CD14-positive monocyte (primary cell): ENCODE data around the gene SLC27A4. TPM values are rescaled to one million over a fixed set of nuclear protein-coding genes. Genes with fewer than 3 reads are reported as not detected.

Source experiments
- DNase-seq, 3 donors: peaks; one replicate each; pipeline ENCODE4 v3.0.0-alpha.2; 2011 to 2022
- H2AFZ ChIP-seq: 2 replicates; pipeline ENCODE4 v1.6.0; 2012; ENCODE audit warnings: mild to moderate bottlenecking, low read depth, low read length, inconsistent platforms; ENCODE audit not compliant: insufficient read depth, poor library complexity, severe bottlenecking
- H3K27ac ChIP-seq, 2 donors: 1 replicate in 1 of 2; 2 replicates in 1 of 2; pipeline ENCODE4 v1.5.1; 2012 to 2013; ENCODE audit warnings: low read length in 2 of 2, control low read depth in 1 of 2, inconsistent platforms in 1 of 2, low read depth in 1 of 2, mild to moderate bottlenecking in 1 of 2
- H3K27me3 ChIP-seq, 2 donors: one replicate each; pipeline versions ENCODE4 v1.6.0 to v1.6.1; 2011 to 2013; ENCODE audit warnings: low read length in 2 of 2; ENCODE audit not compliant: control insufficient read depth in 2 of 2, insufficient read depth in 2 of 2
- H3K36me3 ChIP-seq, 2 donors: replicated peaks in 1 of 2; 1 replicate in 1 of 2; 2 replicates in 1 of 2; pipeline versions ENCODE4 v1.5.1 to v1.6.1; 2012 to 2013; ENCODE audit warnings: low read length in 2 of 2, control low read depth in 1 of 2, inconsistent platforms in 1 of 2, mild to moderate bottlenecking in 1 of 2; ENCODE audit not compliant: insufficient read depth in 2 of 2, control insufficient read depth in 1 of 2
- H3K4me1 ChIP-seq, 2 donors: 1 replicate in 1 of 2; 2 replicates in 1 of 2; pipeline versions ENCODE4 v1.5.1 to v1.6.1; 2012 to 2013; ENCODE audit warnings: low read length in 2 of 2, control low read depth in 1 of 2, inconsistent platforms in 1 of 2, mild to moderate bottlenecking in 1 of 2, moderate library complexity in 1 of 2; ENCODE audit not compliant: insufficient read depth in 2 of 2, control insufficient read depth in 1 of 2
- H3K4me2 ChIP-seq: replicated peaks from 2 replicates; pipeline ENCODE3; 2012; ENCODE audit warnings: low read length, moderate library complexity, mild to moderate bottlenecking; ENCODE audit not compliant: poor library complexity, severe bottlenecking; ENCODE audit errors: extremely low read depth
- H3K4me3 ChIP-seq, 3 experiments: fragments of 200-600 bp in 1 of 3; sonication (generic) in 1 of 3; replicated peaks in 1 of 3; 1 replicate in 2 of 3; 2 replicates in 1 of 3; pipeline ENCODE4 v1.5.1; 2011 to 2013; ENCODE audit warnings: low read length in 3 of 3, mild to moderate bottlenecking in 3 of 3, control low read depth in 2 of 3, low read depth in 2 of 3, inconsistent platforms in 1 of 3, moderate library complexity in 1 of 3
- H3K79me2 ChIP-seq: 2 replicates; pipeline ENCODE4 v1.6.0; 2012; ENCODE audit warnings: mild to moderate bottlenecking, control low read depth, inconsistent platforms, low read length, moderate library complexity; ENCODE audit not compliant: insufficient read depth
- H3K9ac ChIP-seq: 2 replicates; pipeline ENCODE4 v1.6.0; 2017; ENCODE audit warnings: low read length, mild to moderate bottlenecking; ENCODE audit not compliant: insufficient read depth, poor library complexity, severe bottlenecking
- H3K9me3 ChIP-seq, 2 donors: replicated peaks in 1 of 2; 1 replicate in 1 of 2; 2 replicates in 1 of 2; pipeline versions ENCODE4 v1.5.1 to v1.6.1; 2012 to 2013; ENCODE audit warnings: low read length in 2 of 2, control low read depth in 1 of 2; ENCODE audit not compliant: control insufficient read depth in 1 of 2, insufficient read depth in 1 of 2
- H4K20me1 ChIP-seq: 2 replicates; pipeline ENCODE4 v1.6.0; 2012; ENCODE audit warnings: mild to moderate bottlenecking, low read length, control low read depth, moderate library complexity; ENCODE audit not compliant: insufficient read depth
- H3K27ac Mint-ChIP-seq, 7 donors: one replicate each; pipeline ENCODE4 v1.8.0; 2020; ENCODE audit warnings: mild to moderate bottlenecking in 7 of 7, mixed read lengths in 7 of 7, moderate library complexity in 6 of 7, inconsistent platforms in 2 of 7
- H3K27me3 Mint-ChIP-seq, 3 donors: one replicate each; pipeline ENCODE4 v1.8.0; 2021 to 2022; ENCODE audit warnings: low read depth in 3 of 3, mild to moderate bottlenecking in 3 of 3, mixed read lengths in 3 of 3, moderate library complexity in 3 of 3, inconsistent platforms in 1 of 3
- H3K36me3 Mint-ChIP-seq, 2 donors: one replicate each; pipeline ENCODE4 v1.8.0; 2020; ENCODE audit warnings: mixed read lengths in 2 of 2, inconsistent platforms in 1 of 2, mild to moderate bottlenecking in 1 of 2
- H3K4me1 Mint-ChIP-seq: one replicate; pipeline ENCODE4 v1.8.0; 2020; ENCODE audit warnings: mild to moderate bottlenecking, mixed read lengths
- H3K4me3 Mint-ChIP-seq, 2 donors: one replicate each; pipeline ENCODE4 v1.8.0; 2020; ENCODE audit warnings: mild to moderate bottlenecking in 2 of 2, mixed read lengths in 2 of 2, moderate library complexity in 1 of 2
- H3K9me3 Mint-ChIP-seq, 7 donors: one replicate each; pipeline ENCODE4 v1.8.0; 2020 to 2022; ENCODE audit warnings: mixed read lengths in 7 of 7, mild to moderate bottlenecking in 6 of 7, moderate library complexity in 6 of 7, inconsistent platforms in 2 of 7
- WGBS: methylation state at CpG from one replicate; pipeline ENCODE4 v1.1.5; 2013; ENCODE audit warnings: missing lambda C conversion rate; ENCODE audit not compliant: insufficient coverage; 5-methylcytosine and 5-hydroxymethylcytosine counted together
- intact Hi-C, 2 donors: fragments of 100-400 bp; cut with micrococcal nuclease; formaldehyde crosslinking; loops; one replicate each; pipeline versions ENCODE4 v1.15.0 to v1.15.1; 2023
- polyA plus RNA-seq, 3 donors: library from polyadenylated mRNA; depleted of rRNA in 1 of 3; unstranded in 2 of 3; stranded (reverse) in 1 of 3; fragments of 300-500 nt in 2 of 3; fragments of >200 nt in 1 of 3; fragmentation: Illumina TruSeq in 2 of 3; gene quantifications; 1 replicate in 2 of 3; 2 replicates in 1 of 3; pipeline ENCODE4 v1.2.3, GENCODE V29; 2012 to 2021
- TF ChIP-seq, protein P1 (sequence below): fragments of 200-600 bp; IDR thresholded peaks from one replicate; pipeline ENCODE4 v1.8.0; 2022; ENCODE audit warnings: antibody characterized with exemption, mild to moderate bottlenecking

The SLC27A4 gene
- polyA plus RNA-seq, 3 donors = 6.8 to 8.9 (median 6.8) TPM

DNA sequence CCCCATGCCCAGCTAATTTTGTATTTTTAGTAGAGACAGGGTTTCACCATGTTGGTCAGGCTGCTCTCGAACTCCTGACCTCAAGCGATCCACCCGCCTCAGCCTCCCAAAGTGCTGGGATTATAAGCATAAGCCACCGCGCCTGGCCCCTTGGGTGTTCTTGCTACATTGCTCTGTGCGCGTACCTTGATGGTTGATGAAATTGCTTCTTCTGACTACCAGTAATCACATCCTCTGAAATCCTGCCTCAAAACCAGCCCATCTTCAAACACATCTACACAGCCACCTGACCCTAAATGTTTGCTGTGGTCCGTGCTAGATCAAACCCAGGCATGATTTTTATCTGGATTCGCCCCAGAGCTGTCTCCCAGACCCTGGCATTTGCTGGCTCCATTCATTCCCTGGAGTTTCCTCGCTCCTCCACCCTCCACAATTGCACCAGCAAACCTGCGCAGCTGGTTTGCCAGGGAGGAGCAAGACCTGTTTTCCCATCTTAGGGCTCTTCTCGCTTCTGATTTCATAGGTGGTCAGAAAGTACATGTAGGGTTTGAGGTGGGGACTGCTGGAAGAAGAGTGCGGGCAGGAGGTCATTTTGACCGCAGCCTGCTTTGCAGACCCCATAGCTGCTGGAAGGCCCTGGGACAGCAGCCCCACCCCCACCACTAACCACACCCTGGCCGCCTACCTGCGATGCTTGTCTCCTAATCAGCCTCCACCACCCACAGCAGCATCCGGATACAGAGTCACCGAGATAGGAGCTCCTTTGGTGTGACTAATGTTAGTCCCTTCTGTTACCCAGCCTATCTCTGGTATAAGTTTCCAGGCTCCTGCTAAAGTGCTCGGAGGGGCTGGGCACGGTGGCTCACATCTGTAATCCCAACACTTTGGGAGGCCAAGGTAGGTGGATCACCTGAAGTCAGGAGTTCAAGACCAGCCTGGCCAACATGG lies 41.5 kb upstream of the SLC27A4 start:
- no peak overlapping the region for H3K4me2 ChIP-seq

More for the DNA sequence above, 41.5 kb upstream of the SLC27A4 start:
- no peak for DNase-seq
- H4K20me1 ChIP-seq = no peaks in the 10 kb centered on the region
- no peak overlapping the region for H3K9ac ChIP-seq
- no peaks in the 10 kb centered on the region for H3K27me3 ChIP-seq
- Mint-ChIP-seq H3K9me3 (no peaks in the 10 kb centered on the region), H3K4me3 (no peak overlapping the region), H3K4me1 (no peaks in the 10 kb centered on the region), H3K36me3 (no peaks in the 10 kb centered on the region), H3K27me3 (peaks cover 0 to 4% (median 0%) of the 10 kb centered on the region in 3 donors), H3K27ac (peak overlapping the region in 1 of 7 donors; percentile 36)
- intact Hi-C loops = loop anchor here in 1 of 2 donors (10.0 kb wide), 1 partner anchor 116 kb away; no protein-coding TSS in a partner anchor
- H3K27ac ChIP-seq = no peak overlapping the region
- WGBS = 99% methylated on average over 8 of the region's 20 CpGs
- H2AFZ ChIP-seq = no peak overlapping the region
- no peak overlapping the region for H3K4me3 ChIP-seq
- no peaks in the 10 kb centered on the region for H3K79me2 ChIP-seq
- TF ChIP-seq, protein P1, sequence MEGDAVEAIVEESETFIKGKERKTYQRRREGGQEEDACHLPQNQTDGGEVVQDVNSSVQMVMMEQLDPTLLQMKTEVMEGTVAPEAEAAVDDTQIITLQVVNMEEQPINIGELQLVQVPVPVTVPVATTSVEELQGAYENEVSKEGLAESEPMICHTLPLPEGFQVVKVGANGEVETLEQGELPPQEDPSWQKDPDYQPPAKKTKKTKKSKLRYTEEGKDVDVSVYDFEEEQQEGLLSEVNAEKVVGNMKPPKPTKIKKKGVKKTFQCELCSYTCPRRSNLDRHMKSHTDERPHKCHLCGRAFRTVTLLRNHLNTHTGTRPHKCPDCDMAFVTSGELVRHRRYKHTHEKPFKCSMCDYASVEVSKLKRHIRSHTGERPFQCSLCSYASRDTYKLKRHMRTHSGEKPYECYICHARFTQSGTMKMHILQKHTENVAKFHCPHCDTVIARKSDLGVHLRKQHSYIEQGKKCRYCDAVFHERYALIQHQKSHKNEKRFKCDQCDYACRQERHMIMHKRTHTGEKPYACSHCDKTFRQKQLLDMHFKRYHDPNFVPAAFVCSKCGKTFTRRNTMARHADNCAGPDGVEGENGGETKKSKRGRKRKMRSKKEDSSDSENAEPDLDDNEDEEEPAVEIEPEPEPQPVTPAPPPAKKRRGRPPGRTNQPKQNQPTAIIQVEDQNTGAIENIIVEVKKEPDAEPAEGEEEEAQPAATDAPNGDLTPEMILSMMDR = no peak
- H3K4me1 ChIP-seq = no peaks in the 10 kb centered on the region
- H3K9me3 ChIP-seq = no peaks in the 10 kb centered on the region
- no peaks in the 10 kb centered on the region for H3K36me3 ChIP-seq
